Measurements from ENCODE around the gene MAMLD1. TPM values are rescaled to one million over a fixed set of nuclear protein-coding genes. Genes with fewer than 3 reads are reported as not detected.

Gene MAMLD1
- total RNA-seq, 1 donor from 2014 or later = 4.9 TPM

- DNase-seq (ENCODE audit: extremely low read depth, low read depth, low spot score) = no peak
Measured at GRCh38 chrX:150551963-150552362, 188.8 kb downstream of the MAMLD1 start.

- DNase-seq (ENCODE audit: extremely low read depth, low read depth, low spot score) = no peak
Measured at GRCh38 chrX:150558424-150558823, 195.3 kb downstream of the MAMLD1 start.

Other genes with a start within 250 kb of the MAMLD1 start
- 8.6 and 12.6 TPM in 2 replicates for gene MTM1, start 205.3 kb downstream of the MAMLD1 start, total RNA-seq